Kidney glomerular epithelial cell (primary cell): ENCODE measurements around the gene FYCO1.

Source experiments
- DNase-seq: peaks from one replicate; lab custom pipeline; 2025; lab: John Stamatoyannopoulos, UW

The FYCO1 gene

DNA sequence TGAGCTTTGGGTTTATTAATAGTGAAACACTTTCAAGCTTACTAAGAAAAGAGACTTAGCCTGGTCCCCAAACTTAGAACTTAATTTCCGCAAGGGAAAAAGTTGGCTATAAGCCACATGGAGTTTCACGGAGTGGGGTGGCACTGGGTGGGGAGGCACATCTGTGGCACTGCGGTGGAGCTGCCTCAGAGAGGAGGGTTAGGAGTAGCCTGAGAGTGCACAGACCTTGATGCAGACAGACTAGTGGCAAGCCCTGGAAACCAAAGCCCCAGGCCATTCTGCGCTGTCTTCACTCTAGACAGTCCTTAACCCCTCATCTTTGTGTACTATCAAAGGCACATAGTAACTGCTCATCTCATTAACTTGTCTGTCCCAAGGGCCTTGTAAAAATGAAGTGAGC, 30.4 kb downstream of the FYCO1 start:
- DNase-seq, result no peak

DNA sequence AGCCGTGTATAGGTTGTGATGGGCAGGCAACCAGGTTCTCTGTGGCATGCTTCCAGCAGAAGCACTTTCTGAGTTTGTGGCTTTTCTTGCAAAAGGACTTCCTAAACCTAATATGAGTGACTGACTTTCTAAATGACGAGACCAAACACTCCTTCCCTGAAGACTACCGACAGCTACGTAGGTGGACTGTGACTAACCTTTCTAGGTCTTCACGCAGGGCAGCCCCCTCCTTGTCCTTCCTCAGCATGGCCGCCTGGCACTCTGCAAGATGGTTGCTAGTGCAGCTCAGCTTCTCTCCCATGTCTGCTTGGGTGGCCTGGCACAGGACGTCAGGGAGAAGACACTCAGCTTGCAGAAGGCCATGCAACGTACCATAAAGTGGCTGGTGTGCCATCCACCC, 31.5 kb downstream of the FYCO1 start:
- no peak for DNase-seq

DNA sequence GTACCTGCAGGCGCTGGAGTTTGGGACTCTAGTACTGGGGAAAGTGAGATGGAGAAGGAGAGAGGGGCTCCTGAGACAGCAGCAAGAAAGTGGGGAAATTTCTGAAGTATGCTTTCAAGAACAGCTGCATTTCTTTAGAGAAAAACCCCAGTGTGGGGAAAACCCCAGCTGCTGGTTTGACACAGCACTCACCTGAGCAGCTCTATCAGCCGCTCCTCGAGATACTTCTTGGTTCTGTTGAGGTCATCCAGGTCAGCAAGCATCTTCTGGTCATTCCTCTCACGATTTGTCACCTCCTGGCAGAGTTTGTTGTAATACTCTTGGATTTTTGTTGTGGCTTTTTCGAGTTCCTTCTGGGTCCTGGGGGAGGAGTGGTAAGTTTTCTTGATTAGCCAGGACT, 33.6 kb downstream of the FYCO1 start:
- DNase-seq, result no peak

DNA sequence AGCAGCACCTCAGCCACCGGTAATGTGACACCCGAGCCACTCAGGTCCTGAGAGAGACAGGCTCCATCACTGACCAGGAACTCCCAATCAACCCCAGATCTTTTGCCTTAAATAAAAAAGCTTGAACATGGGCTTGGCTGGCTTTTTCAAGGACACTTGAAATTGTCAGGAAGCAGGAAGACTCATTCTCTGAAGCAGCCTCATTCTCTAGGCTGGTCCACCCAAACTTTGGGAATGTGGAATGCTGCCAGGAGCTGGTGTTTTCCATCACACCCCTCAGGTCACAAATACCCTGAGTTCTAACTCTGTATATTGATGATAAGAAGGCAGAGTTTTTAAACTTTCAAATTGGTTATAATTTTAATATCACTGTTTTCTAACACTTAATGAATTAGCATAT, 35.3 kb downstream of the FYCO1 start:
- no peak for DNase-seq

DNA sequence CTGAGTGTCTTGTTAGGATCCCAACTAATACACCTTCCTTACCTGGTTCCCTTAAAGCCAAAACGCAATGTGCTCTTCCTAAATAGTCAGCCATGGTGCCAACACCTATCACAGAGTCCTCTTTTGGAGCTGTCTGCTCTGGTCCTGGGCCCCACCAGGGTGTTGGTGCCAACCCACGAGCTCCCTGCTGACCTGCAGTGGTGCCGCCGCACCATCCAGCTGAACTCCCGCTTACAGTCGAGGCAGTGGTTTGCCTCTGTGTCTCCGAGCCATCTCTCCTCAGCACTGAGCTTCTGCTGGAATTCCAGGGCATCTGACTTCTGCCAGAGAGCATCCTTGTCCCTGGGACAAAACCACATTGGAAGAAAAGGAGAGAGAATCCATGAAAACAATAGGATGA, 36.4 kb downstream of the FYCO1 start:
- no peak for DNase-seq

DNA sequence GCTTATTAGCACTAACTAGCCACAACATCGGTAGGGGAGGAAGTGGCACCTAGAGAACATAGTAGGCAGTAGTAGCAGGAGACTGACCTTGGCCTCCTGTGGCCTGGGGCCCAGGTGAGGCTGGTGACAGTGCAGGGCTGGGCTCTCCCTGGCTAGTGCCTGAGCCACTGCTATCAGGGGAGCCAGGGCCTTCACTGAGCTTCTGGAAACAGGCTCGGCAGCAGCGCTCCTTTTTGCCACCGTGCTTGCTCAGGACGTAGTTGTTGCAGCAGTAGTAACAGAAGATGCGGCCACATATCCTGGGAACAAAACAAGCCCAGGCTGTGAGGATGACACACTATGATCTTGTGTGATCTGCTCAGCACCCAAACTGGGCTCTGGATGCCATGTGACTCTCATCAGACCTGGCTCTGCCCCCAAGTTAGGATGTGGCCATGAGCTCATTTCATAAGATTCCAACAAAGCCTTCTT, 37.3 kb downstream of the FYCO1 start:
- DNase-seq, result no peak

DNA sequence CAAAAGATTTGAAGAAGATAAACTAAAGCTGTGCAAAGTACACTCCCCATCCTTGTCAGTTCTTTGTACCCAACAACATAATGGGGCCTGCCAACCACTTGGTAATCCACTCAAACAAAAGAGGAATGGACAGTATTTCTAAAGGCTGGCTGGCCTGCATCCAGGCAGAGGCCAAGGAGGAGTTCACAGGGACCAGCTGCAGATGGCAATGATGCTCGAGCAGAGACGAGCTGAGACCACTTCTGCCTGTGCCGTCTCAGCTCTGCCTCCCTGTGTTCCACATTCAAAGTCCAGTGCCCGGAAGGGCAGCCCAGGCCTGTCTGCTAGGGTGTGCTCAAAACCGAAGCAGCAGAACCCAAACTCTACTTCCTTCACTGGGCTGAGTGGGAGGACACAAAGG, 38.0 kb downstream of the FYCO1 start:
- DNase-seq, result no peak

DNA sequence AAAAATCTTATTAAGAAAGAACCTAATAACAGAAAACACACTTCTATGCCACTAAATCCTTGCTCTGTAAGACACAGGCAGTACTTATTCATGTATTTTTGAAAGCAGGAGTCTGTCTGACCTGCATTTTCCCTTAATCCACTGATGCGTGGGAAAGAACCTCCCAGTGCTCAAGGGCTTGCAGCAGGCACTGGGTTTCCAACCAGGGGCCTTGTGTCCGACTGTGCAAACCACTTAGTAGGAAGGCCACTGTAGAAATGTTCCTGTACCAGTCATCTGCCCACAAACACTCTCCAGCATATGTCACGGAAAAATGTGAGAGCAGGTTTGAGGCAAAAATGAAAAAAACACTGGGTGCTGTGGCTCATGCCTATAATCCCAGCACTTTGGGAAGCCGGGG, 39.9 kb downstream of the FYCO1 start:
- no peak for DNase-seq

DNA sequence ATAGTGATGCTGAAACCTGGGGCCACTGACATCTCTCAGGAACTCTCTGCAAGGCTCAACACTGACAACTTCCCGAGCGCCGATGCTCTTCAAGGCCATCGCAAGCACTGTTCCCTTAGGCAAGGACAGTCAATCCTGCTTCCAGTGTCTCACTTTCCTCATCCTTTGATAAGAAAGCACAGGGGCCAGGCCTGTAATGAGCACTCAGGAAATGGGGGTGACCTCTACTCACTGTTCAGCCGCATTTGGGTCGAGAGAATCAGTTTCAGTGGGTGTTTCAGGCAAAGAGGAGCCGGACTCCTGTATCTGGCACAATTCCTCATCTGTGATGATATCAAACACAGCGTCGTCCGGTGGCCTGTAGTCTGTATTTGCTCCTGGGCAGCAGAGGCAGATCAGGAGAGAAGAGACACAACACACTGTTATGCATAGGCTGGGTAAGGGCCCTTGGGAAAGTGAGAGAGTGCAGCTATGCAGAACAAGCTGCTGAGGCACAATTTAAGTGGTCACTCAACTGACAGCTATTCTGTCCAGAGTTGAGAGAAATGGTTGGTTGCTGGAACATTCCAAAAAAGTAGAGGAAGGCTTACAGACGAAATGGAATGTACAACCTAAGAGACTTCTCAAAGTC, 40.5 kb downstream of the FYCO1 start:
- no peak for DNase-seq

DNA sequence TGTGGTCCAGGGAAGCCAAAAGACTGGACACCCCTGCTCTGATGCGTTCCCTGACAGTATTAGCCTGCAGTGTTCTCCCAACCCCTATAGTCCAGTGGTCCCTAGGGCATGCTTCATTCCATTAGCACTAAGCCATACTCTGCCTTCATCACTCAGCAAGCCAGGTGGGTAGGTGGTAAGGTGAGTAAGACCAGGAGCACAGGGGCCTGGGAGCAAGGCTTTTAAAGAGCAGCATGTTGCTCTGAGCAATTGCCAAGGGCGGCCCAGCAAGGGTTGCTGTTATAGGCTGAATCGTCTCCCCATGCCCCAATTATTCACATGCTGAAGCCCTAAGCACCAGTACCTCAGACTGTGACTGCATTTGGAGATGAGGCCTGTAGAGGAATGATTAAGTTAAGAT, 41.3 kb downstream of the FYCO1 start:
- DNase-seq, result no peak

DNA sequence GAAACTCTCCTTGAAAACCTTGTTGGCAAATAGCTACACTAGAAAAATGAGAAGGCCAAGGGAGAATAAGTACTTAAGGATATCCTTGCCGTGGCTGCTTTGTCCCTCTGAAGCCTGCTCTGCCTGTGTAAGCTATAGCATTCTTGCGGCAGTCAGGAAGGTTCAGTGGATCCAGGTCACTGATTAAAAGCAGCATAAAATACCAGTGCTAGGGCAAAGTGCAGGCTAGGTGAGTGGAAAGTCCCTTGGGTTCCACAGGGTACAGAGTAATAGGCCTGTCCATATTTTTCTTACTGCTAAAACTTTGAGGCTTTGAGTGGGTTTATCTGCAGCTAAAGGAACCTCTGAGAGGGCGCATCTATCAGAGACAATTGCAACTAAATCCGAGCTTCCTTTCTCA, 42.1 kb downstream of the FYCO1 start:
- DNase-seq, result no peak

DNA sequence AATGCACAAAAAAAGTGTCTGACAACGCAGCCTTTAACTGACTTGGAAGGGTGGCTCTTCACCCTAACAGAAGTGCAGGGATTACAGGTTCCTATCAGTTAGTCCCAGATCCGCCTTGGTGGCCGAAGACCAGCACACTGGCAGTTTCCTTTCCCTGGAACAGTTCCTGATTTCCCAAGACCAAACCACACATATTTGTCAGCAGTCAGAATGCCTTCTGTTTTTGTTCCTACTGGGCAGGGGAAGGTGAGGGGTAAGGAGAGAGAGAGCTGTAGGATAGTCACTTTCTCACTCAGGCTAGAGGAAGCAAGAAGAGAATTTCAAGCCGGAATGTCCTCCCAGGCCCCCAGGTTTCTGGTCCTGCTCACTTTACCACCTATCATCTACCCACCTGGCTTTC, 43.2 kb downstream of the FYCO1 start:
- DNase-seq, result no peak

DNA sequence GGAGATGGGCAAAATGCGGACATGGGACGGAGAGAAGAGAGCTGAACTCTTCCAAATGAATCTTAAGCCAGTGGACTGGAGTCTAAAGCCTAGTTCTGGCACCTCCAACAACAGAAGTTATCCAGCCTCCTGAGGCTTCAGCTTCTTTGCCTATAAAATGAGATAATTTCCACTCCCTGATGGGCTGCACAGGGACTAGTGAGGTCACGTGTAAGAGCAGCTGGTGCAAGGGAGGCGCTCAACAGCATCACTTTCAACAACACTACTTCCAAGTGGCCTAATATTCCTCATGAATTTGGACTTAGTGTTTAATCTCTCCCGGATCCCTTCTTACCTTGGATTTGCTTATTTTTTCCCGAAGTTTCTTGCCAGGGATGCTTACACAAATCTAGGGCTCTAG, 43.7 kb downstream of the FYCO1 start:
- DNase-seq, result no peak

DNA sequence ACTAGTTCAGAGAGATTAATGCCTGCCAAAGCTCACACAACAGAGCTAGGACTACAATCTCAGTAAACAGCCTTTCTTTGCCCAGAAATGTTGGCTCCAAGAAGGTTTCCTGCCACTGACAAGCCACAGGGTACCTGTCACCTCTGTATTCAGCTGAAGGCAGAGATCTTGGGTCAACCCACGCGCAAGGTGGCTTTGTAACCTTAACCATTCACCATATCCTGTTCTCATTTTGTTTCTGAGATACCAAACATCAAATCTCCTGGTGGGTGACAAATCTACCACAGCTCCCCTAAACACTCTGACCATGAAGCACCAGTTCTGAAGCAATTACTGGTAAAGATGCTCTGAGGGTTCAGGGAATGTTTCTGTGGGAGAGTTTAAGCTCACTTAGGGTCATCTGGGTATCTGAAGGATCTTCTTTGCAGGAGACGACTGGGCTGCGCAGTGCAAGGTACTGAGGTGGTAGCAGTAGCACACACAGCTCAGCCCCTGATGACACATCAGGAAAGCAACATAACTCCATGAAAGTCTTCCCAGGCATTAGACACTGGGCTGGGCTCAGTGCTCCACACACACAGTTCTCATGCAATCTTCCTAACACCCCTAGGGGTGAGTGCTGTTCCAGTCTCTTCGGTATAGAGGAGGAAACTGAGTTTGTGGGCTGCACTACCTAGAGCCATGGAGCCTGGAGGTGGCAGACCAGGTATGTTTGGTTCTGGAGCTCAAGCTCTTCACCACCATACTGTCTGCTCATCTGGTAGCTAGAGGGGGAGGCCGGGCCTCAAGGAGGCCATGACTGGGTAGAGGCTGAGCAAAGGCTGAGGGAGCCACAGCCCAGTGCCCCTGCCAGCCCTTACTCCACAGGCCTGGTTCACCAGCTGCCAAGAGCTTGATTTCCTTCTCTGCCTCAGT, 44.7 kb downstream of the FYCO1 start:
- no peak for DNase-seq

DNA sequence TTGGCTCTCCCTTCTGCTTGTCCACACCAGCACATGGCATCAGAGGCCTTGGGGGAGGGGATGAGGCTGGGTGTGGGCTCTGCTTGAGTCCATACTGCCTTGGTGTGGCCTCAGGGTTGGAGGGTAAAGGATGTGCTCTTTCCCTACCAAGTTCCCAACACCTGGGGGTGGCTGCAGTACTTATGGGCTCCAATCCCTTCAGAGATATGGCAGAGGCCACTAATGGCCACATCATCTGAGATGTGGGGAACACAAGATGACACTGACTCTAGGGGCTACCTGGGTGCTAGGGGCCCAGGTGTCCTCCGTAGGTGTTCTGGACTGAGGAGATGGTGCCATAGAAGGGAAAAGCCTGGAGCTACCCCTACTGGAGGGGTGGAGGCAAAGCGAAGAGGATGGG, 45.5 kb downstream of the FYCO1 start:
- DNase-seq, result no peak

DNA sequence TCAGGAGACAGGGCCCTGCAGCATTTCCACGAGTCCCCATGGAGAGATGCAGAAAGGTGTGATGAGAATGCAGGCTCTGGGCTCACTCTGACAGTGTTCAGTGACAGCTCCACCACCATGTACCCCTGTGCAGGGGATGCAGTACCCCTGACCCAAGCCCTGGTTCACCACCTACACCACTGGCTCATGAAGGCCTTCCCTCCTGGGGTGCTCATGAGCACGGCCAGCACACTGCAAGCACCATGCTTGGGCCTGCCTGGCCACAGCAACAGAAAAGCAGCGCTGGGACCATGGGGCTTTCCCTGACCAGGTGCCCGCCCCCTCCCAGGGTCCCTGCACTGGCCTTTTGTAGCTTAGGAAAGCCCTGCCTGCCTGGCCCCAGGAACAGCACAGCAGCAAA, 46.2 kb downstream of the FYCO1 start:
- DNase-seq, result no peak

DNA sequence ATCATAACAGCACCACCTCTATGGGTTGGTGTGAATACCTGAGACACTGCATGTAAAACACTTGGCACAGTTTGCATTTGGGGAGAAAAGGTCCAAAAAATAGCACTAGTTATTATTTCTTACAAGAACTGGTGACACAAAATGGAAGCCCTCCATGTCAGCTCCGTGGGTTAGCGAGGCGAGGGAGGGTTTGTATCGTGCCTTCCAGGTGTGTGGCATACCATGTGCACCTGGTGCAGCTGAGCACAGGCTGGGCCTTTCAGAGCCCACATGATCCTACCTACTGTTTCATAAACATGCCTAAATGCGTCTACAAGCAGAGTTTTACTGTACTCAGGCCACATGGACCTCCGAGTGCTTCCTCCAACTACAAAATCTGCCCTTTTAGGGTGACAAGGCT, 46.7 kb downstream of the FYCO1 start:
- DNase-seq, result no peak

DNA sequence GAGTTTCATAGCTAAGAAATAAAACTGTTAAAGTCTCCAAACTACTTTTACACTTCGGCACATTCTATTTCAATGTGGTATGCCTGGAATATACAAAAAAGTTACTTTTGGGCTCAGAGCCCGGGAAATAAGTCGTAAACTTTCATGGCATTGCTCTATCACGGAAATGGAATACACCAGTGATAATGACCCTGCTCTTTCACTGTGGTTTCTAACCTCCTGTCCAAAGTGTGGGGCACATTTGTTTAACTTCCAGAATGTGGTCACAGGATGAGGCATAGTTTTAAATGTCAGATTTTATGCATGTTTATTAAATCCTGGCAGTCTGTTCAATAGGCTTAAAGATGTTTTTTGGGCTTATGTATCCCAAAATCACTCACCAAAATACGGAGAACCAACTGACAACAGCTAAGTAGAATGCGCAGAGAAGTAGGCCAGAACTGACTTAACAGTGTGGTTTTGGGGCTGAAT, 47.3 kb downstream of the FYCO1 start:
- DNase-seq, result no peak

DNA sequence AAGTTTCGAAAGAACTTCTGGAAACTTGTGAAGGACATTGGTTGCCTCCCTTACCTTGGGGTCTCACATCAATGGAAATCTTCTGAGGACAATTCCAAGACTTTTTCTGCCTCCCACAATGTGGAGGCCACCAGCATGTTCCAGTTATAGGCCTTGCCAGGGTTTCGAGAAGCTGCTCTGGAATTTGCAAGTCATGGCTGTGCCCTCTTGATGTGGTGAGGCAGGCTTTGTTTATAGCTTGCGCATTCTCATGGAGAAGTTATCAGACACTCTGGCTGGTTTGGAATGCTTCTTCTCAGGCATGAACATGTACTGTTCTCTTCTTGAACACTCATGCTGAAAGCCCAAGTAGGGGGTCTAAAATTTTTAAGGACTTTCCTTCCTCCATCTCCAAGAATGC, 48.3 kb downstream of the FYCO1 start:
- DNase-seq, result no peak

DNA sequence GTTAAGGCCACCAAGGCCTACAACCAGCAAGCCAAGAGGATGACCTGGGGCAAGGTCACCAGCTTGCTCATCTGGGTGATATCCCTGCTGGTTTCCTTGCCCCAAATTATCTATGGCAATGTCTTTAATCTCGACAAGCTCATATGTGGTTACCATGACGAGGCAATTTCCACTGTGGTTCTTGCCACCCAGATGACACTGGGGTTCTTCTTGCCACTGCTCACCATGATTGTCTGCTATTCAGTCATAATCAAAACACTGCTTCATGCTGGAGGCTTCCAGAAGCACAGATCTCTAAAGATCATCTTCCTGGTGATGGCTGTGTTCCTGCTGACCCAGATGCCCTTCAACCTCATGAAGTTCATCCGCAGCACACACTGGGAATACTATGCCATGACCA, 48.7 kb downstream of the FYCO1 start:
- DNase-seq, result no peak

DNA sequence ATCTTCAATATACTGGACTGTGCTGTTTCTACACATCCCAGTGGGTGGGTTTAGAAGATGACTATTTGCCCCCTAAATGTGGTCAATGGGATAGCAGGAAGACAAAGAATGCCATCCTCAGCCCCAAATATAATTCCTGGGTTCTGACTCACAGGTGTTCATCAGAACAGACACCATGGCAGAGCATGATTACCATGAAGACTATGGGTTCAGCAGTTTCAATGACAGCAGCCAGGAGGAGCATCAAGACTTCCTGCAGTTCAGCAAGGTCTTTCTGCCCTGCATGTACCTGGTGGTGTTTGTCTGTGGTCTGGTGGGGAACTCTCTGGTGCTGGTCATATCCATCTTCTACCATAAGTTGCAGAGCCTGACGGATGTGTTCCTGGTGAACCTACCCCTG, 49.3 kb downstream of the FYCO1 start:
- no peak for DNase-seq

DNA sequence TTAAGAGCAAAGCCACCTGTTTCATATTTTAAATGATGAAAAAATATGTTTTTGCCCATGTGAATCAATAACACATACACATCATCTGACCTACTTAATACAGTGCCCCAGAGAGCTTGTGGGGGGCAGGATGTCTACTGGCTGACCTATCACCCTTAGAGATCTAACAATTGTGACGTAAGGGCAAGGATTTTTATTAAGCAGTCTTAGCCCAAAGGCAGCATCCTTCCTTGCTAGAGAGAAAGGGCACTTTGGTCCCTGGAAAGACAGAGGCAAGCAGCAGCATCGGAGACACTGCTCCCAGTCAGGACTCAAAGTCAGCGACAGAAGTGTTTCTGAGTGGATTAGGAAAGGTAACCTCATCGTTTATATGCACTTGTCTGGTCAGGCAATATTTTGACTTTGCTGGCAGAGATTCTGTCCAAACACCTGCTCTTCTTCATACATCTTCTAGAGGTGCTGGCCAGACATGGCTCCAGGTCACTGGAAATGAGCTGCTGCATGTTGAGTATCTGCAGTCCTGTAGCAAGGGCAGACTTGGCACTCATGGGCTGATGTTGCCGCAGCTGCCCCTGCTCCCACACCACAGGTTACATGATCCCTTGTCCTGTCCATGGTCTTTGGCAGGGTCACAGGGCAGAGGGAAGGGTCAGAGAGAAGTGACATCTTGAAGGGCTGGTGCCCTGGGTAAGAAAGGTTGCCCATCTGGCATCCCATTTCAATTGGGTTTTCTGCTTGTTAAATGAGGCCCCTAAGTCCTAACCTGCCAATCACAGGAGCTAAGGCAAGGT, 50.6 kb downstream of the FYCO1 start:
- DNase-seq, result no peak
